ENCODE measurements around the gene PLEKHG7.
"Not testable (repeated sequence)": the region's sequence is repeated elsewhere in the genome, so short reads cannot be mapped to it uniquely, and the experiment has no call there.

Gene PLEKHG7

DNA sequence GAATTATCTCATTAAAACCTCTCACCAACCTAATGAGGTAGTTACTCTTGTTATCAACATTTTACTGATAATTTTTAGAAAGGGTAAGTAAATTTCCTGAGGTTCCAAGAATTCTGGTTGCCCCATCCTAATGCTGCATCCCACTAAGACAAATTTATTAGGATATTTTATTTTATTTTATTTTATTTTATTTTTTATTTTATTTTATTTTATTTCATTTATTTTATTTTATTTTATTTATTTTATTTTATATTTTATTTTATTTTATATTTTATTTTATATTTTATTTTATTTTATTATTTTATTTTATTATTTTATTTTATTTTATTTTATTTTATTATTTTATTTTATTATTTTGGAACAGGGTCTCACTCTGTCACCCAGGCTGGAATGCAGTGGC, 46.9 kb downstream of the PLEKHG7 start:
- not testable (repeated sequence) for DNase-seq (ENCODE audit: low read depth in 2 of 2)

DNA sequence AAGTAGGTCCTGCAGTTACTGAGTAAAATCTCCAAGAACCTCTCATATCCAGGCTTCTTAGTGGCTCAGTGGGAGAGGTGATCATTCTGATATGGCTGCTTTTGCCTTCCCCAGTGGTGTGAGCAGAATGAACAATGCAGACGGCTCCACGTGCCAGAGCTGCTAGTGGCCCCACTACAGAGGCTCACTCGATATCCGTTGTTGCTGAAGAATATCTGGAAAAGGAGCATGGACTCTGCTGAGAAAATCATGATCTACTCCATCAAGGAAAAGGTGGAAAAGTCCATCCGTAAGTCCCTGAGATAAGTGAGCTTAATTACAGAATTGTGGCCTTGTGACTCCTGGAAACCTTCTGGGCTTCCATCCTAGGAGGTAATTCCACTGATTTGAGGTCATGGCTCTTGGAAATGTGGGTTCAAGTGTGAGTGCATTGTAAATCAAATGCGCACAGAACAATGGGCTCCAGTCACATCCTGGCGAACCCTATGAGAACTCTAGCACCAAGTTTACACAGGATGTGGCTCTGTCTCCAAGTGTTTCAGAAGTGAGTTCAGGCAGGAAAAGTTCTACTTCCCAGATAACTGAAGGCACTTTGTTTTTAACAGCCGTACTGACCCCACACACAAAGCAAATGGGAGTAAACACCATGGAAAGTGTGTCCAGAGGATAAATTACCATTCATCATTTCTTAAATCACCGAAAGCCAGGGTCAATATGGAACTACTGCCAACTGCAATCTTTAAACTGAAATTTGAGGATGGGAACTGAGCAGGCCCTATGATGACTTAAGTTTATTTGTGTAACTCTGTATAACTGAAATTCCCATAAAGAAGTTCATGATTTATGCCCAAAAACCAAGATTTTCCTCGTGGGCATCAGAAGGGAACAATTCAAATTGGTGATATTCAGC, 51.4 kb downstream of the PLEKHG7 start:
- no peak for DNase-seq (ENCODE audit: low read depth in 2 of 2)

DNA sequence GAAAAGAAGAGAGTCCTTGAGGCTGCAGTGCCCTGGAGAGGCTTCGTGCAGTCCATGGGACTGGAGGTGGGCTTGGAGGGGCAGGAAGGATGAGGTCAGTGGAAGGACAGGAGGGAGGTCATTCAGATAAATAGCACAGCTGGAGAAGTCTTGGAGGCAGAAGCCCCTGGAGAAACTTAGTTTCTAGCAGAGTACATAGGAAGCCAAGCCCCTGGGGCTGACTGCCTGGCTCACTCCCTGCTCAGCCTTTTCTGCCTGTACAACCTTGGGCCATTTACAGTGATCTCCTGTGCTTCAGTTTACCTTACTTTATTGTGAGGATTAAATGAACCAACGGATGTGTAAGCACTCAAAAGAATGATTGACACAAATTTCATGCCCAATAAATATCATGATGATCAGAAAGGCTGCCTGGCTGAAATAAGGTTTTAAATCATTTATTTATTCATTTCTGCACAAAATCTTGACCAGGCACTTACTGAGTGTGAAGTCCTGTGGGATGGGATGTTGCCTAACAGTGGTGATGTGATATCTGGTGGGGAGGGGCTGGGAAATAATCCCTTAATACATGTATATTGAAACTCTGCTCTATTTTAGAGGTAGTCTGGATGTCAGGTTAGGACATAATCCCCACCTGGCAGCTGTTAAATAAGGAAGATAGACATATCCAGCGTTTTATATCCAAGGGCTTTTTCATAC, 54.3 kb downstream of the PLEKHG7 start:
- DNase-seq (ENCODE audit: low read depth in 2 of 2): no peak

DNA sequence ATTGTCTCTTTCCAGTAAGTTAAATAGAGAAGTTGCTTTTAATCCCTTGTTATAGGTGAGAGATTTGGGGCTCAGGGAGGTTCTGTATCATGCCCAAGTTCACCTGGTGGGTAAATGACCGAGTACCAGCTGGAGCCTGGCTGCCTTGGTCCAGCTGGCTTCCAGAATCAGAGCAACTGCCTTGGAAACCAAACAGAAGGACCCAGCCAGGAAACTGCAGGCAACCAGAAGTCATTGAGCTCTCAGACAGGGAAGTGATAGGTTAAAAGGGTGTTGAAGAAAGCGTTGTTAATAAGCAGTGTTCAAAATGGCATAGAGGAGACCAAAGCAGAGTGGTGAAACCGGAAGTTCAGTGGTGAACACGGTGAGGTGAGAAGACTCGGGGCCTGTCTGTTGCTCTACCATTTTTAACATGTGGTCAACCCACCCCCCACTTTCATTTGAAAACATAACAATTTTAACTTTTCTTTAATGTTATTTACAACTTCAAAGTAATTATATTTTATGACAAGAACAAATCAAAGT, 54.9 kb downstream of the PLEKHG7 start:
- no peak for DNase-seq (ENCODE audit: low read depth in 2 of 2)

DNA sequence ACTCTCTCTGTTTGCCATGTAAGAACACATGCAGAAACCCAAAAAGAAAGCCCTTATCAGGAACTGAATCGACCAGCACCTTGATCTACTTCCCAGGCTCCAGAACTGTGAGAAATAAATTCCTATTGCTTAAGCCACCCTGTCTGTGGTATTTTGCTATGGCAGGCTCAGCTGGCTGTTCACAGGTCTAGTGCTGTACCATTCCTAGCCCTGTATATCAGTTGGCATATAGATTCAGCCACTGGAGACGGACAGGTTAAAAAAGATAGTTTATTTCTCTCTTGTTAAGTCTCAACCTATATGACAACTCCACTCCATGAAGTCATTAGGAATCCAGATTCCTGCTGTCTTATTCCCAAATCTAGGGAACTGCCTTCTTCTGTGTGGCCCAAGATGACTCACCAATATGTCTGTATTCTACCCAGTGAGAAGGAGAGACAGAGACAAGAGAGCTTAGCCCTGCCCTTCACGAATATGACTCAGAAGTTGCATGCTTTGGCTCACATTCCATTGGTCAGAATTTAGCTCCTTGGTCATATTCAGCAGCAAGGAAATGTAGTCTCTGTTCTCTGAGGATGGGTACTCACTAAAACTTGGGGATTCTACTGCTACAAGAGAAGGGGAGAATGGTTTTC, 57.0 kb downstream of the PLEKHG7 start:
- DNase-seq (ENCODE audit: low read depth in 2 of 2): no peak

DNA sequence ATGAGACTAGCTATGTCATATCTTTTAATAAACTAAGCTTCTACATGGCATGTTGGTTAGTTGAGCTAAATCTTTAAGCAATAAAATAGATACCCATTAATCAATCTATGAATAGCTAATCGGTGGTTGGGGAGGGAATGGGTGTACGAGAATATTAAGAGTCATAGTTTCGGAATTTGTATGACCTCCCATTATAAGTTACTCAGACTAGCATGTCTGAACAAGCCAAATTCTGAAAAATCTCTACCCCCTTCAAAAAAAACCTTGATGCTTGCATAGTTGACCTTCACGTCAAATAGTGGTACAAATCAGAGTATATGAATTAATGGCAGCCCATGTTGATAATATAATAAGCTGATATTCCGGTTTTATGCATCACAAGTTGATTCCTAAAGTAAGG, 60.0 kb downstream of the PLEKHG7 start:
- no peak for DNase-seq (ENCODE audit: low read depth in 2 of 2)

DNA sequence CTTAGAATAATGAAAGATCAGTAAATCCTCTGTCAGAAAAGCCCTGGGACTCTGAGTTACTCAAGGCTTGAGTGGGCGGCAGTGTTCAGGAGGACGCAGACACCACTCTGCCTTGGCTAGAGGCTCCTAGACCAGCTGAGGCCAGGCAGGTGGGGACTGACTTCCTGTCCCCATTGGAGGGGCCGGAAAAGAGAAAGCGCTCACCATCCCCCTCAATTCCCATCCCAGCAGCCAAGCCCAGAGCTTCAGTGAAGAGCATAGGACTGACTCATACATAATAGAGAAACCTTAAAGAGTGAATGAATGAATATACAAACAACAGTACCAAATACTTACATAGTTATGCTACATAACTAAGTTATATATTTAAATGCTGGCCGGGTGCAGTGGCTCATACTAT, 62.0 kb downstream of the PLEKHG7 start:
- no peak for DNase-seq (ENCODE audit: low read depth in 2 of 2)

DNA sequence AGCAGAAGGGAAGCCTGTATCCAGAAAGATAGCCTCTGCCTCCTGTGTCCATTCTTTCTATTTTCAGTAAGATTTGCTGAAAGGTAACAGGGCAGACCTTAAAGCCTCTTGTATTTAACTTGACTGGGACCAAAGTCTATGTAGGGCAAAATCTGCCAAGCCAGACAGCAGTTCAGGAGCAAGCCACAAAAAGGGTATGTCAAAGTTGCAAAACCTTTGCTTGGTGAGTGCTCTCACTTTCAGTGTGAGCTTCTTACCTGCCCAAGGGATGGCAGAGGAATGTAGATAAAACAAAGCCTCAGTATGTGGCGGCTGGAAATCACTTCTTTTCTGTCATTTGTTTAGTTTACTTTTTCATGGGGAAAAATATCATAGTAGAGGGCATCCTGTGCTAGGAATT, 63.1 kb downstream of the PLEKHG7 start:
- DNase-seq (ENCODE audit: low read depth in 2 of 2): no peak

DNA sequence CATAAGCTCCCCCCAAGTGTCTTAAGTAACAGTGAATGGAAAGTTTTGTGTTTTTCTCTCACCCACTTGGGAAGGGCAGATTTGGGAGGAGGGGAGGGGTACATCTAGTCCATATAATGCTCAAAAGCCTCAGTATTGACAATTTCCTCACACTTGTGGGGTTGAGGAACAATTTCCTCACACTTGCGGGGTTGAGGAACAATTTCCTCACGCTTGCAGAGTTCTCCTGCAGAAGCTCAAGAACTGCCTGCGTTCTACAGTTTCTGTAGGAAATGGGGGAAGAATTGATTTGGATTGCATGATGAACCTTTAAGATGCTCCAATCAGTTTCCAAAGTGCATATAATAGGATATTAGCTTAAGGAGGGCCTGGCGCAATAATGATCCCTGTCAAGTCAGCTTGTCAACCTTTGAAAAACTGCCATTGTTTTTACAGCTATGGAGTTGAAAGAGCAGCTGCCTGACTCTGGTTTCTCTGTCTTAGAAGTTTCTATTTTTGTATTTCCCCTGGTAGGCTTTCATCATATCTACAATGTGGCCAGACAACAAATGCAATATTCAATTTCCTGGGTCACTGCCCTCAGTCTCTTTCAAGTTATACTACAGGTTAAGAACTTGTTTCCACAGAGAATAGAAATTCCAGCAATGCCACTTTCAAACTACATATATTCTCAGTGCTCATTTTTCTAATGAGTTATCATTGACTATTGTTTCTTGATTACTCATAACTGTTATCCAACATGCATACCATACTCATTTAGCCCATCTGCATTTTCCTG, 66.5 kb downstream of the PLEKHG7 start:
- no peak for DNase-seq (ENCODE audit: low read depth in 2 of 2)

DNA sequence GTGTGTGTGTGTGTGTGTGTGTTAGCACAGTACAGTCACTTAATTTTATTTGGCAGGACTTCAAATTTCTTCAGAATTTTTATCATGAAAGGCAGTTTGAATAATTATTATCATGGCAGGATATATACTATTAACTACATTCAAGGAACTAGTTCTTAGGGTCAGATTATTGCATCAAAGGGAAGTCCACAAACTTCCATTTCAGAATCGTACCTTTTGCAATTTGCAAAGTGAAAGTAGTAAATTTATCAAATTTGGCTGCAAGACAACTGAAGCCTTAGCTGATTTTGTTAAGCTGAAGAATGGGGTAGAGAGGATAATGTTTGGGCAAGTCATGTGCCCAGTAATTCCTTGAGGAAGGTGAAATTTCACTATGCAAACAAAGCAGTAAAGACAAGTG, 68.2 kb downstream of the PLEKHG7 start:
- DNase-seq (ENCODE audit: low read depth in 2 of 2): no peak

DNA sequence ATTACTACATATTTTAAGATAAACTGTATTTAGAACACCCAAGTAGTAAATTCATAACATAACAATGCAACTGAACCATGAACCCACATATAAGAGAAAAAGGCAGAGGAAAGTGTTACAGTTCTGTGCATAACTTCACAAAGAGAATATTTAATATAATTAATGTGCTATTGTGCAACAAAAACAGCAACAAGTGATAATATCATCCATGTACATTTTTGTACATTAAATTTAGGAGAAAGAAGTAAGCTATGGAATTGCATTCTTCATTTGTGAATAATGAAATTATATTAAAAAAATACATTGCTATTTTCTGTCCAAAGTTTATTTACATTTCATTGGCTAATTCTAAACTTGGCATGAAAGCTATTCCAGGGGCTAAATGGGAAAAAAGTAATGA, 72.6 kb downstream of the PLEKHG7 start:
- no peak for DNase-seq (ENCODE audit: low read depth in 2 of 2)

DNA sequence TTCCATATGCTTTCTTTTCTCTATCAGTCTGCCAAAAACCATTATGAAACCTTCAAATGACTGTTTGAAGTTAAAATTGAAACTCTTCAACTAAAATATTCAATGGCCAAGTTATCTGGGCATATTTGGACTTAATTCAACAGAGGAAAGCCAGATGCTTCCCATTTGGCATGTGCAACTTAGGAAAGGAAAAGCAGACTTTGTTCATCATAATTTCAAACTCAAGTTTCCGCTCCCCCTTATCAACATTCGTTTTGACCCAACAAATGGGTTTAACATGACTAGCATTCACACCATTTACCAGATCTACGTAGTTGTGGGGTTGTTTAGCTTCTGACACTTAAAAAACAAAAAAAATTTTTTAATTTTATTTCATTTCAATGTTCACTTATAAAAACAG, 75.7 kb downstream of the PLEKHG7 start:
- DNase-seq (ENCODE audit: low read depth in 2 of 2): no peak

DNA sequence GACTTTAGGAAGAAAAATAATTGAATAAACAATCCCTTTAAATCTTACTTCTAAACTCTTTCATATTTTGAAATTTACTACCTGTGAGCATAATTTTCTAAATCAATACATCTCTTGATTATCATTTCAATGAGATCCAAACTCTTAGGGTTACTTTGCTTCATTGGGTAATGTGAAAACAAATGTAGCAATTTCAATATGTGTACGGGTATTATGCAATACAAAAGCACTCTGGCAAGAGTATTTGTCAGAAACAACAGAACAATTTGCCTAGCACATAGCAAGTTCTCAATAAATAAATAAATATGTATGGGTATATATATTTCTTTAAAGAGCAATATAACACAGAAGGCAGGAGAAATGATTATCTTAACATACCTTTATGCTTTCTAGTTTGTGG, 77.1 kb downstream of the PLEKHG7 start:
- no peak for DNase-seq (ENCODE audit: low read depth in 2 of 2)

DNA sequence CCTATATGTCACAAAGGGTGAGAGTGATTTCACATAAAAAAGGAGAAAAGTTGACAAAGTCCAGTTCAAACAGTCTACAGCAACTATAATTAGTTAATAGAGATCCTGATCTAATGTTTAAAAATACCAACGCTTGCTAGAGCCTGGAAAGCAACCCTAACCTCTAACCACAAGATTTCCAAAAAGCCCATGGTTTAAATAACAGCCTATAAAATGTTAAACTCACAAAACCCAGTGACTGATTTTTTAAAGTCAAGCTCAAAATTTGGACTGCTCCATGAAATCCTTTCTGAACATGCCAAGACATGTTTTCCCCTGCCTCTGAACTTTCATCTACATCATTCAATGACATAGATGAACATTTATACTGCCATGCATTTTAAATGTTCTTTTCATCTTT, 81.6 kb downstream of the PLEKHG7 start:
- DNase-seq (ENCODE audit: low read depth in 2 of 2): no peak

DNA sequence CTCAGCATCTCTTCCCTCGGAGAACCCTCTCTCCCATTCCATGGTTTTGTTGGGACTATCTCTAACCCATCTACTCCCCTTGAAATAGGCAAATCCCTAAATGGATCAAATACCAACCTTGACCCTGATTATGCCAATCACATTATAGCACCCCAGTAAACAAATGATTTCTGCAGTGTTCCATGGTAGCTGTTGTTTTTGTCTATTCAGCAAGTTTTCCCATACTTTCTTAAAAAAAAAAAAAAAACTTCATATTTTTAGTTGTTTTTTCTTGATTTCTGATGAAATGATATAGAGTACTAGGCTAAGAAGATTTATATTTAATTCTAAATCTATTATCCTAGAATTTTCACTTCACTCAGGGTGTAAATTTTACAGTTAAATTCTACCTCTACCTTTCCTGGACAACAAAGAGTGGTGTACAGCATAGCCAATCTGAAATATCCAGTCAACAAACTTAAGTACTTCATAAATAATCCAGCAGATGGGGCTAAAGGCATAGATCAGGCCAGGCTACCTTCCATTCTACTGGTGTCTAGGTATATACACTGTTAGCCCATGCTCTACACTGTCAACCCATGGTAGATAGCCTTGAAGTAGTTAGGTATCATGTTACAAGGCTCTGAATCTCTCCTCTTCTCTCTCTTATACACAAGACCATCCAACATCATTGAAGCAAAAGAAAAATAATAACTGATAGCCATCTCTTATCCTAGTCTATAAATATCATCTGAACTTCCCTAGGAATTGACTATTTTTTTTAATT, 82.2 kb downstream of the PLEKHG7 start:
- DNase-seq (ENCODE audit: low read depth in 2 of 2): no peak

DNA sequence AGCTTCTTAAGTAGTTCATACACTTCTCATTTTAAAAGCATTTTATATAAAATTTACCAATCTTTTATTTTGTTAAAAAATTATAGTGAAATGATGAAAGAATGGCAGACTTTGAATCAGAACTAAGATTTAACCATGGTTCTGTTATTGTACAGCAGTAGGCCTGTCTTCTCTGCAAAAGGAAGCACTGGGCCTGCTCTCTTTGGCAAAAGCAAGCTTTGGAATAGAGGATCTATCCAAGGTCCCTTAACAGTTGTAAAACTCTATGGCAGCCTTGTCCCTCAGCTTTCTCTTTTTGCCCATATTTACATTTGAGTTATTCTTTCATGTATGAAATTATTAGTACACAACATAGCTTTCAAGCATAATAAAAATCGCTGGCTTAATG, 82.8 kb downstream of the PLEKHG7 start:
- no peak for DNase-seq (ENCODE audit: low read depth in 2 of 2)

DNA sequence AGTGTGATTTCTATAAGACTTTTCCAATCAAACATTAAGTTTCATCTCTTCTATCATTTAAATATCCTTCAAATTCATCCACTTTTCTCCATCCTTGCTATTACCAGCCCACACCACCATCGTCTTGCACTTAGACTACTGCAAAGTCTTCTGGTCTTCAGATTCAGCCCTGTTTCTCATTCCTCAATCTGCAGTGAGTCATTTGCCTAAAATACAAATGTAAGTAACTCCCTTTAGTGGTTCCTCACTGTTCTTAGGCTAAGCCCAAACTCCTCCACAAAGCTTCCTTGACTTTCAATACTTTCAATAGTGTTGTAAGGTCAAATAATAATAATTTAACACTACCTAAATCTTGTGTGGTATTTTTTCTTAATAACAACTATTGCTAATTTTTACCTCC, 83.3 kb downstream of the PLEKHG7 start:
- DNase-seq (ENCODE audit: low read depth in 2 of 2): no peak

DNA sequence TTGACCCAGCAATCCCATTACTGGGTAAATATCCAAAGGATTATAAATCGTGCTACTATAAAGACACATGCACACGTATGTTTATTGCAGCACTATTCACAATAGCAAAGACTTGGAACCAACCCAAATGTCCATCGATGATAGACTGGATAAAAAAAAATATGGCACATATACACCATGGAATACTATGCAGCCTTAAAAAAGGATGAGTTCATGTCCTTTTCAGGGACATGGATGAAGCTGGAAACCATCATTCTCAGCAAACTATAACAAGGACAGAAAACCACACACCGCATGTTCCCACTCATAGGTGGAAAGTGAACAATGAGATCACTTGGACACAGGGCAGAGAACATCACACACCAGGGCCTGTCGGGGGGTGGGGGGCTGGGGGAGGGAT, 91.6 kb downstream of the PLEKHG7 start:
- not testable (repeated sequence) for DNase-seq (ENCODE audit: low read depth in 2 of 2)

DNA sequence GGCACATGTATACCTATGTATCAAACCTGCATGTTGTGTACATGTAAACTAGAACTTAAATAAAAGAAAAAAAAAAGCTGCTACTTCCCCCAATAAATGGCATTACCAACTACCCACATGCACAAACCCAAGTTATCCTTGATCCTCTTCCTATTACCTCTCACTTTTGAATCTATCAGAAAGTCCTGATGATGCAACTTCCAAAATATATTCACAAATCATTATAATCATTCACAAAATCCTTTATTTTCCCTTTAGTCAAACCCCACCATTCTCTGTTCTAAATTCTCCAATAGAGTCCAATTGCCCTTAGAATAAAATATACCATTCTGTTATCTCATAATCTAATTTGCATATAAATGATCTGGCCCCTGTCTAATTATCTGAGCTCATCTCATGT, 92.0 kb downstream of the PLEKHG7 start:
- DNase-seq (ENCODE audit: low read depth in 2 of 2): no peak

DNA sequence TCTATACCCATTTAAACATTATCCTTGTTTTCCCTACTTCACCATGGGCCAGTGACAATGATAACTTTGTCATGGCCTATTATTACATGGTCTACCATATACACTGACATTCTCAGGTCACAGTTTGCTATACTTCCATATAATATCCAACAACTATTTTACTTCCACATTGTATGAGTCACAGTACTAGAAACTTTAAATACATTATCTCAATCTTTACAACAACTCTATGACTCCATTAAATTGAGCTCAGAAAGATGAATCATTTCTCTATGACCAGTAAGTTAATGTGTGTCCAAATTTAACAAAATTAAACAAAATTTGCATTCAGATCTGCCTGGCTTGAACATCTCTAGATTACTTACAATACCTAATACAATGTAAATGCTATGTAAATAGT, 93.9 kb downstream of the PLEKHG7 start:
- DNase-seq (ENCODE audit: low read depth in 2 of 2): no peak

DNA sequence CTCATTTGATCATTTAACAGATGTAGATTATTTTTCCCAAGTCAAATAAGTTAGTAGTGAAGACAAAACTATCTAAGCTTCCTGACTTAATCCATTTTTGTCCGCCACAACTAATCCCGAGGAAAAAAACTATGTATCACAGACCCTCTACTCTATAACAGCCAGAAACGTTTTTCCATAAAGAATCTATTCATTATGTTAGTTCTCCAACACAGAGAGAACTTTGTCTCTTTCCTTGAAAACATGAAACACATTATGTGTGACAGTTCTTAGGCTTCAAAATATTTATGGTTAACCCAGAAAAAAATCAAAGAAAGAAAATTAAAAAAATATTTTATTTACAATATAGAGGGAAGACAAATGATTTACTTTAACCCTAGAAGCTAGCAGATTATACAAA, 100.1 kb downstream of the PLEKHG7 start:
- DNase-seq (ENCODE audit: low read depth in 2 of 2): no peak
